ENCODE measurements around the gene NDRG2.
"Not testable (repeated sequence)": the region's sequence is repeated elsewhere in the genome, so short reads cannot be mapped to it uniquely, and the experiment has no call there.

The NDRG2 gene

GRCh38 chr14:21033133-21033698 lies 8.4 kb upstream of the NDRG2 start:
- DNase-seq = no peak

- DNase-seq = no peak
These were observed 7.7 kb upstream of the NDRG2 start for GRCh38 chr14:21032326-21033132.

- DNase-seq = no peak
These were observed 5.7 kb upstream of the NDRG2 start for GRCh38 chr14:21030531-21030930.

GRCh38 chr14:21029917-21030316 lies 5.1 kb upstream of the NDRG2 start, which contains the start of gene TPPP2:
Gene TPPP2, plus strand, starts transcription at chr14:21030217. Its CDS starts 365 bp downstream, at chr14:21030582.
- no peak for DNase-seq

GRCh38 chr14:21026988-21027315 lies 2.1 kb upstream of the NDRG2 start:
- DNase-seq = no peak

- DNase-seq = no peak
These were observed 1.6 kb upstream of the NDRG2 start for GRCh38 chr14:21026274-21026987.

GRCh38 chr14:21025371-21026273 lies 761 bp upstream of the NDRG2 start:
- DNase-seq = no peak

GRCh38 chr14:21023817-21024584 lies 860 bp downstream of the NDRG2 start:
- DNase-seq = no peak

- no peak for DNase-seq
These were observed 1.7 kb downstream of the NDRG2 start for GRCh38 chr14:21023174-21023573.

- DNase-seq = no peak
These were observed 2.2 kb downstream of the NDRG2 start for GRCh38 chr14:21022686-21023085.

- DNase-seq = no peak
These were observed 3.8 kb downstream of the NDRG2 start for GRCh38 chr14:21020977-21021545.

GRCh38 chr14:21019366-21019765 lies 5.5 kb downstream of the NDRG2 start:
- DNase-seq = no peak

GRCh38 chr14:21018781-21019180 lies 6.1 kb downstream of the NDRG2 start:
- no peak for DNase-seq

- no peak for DNase-seq
These were observed 6.6 kb downstream of the NDRG2 start for GRCh38 chr14:21018286-21018685.

GRCh38 chr14:21017528-21018245 lies 7.2 kb downstream of the NDRG2 start:
- DNase-seq = no peak

- no peak for DNase-seq
These were observed 8.3 kb downstream of the NDRG2 start for GRCh38 chr14:21016413-21017190.

- no peak for DNase-seq
These were observed 9.5 kb downstream of the NDRG2 start for GRCh38 chr14:21015312-21015711.

- DNase-seq = peak; percentile 85
These were observed 10.1 kb downstream of the NDRG2 start for GRCh38 chr14:21014761-21015190.

- no peak for DNase-seq
These were observed 13.7 kb downstream of the NDRG2 start for GRCh38 chr14:21011136-21011535.

- not testable (repeated sequence) for DNase-seq
These were observed 15.1 kb downstream of the NDRG2 start for GRCh38 chr14:21009721-21010120.
